Ovary (tissue), 3 donors: Measurements from ENCODE around the gene YKT6.

Experiments used
- CTCF ChIP-seq, 3 donors: fragments of 450-650 bp in 2 of 3; fragments of 200-600 bp in 1 of 3; IDR thresholded peaks; one replicate each; pipeline versions ENCODE4 v1.5.1 to v1.8.0; 2016 to 2022; ENCODE audit warnings: antibody characterized with exemption in 3 of 3, mild to moderate bottlenecking in 1 of 3
- EP300 ChIP-seq: sonication (generic); formaldehyde crosslinking; IDR thresholded peaks from one replicate; pipeline ENCODE4 v1.6.1; 2017; ENCODE audit warnings: antibody characterized with exemption
- donor health status: DM: no; HTN: no; CAD: no.

- no peak for TF ChIP-seq CTCF (IDR thresholded peaks at IDR 0.05)
- no peak for TF ChIP-seq EP300
Measured at GRCh38 chr7:44151956-44152355, 48.8 kb upstream of the YKT6 start.
